ENCODE measurements around the gene TEPSIN. TPM values are rescaled to one million over a fixed set of nuclear protein-coding genes. Genes with fewer than 3 reads are reported as not detected.

The TEPSIN gene
- total RNA-seq, 1 donor from 2014 or later, result 35.4 TPM

GRCh38 chr17:81233811-81234505, 4.9 kb downstream of the TEPSIN start:
- intact Hi-C loops (cut with DNase I), result no loop called here
- TF ChIP-seq, protein P1, sequence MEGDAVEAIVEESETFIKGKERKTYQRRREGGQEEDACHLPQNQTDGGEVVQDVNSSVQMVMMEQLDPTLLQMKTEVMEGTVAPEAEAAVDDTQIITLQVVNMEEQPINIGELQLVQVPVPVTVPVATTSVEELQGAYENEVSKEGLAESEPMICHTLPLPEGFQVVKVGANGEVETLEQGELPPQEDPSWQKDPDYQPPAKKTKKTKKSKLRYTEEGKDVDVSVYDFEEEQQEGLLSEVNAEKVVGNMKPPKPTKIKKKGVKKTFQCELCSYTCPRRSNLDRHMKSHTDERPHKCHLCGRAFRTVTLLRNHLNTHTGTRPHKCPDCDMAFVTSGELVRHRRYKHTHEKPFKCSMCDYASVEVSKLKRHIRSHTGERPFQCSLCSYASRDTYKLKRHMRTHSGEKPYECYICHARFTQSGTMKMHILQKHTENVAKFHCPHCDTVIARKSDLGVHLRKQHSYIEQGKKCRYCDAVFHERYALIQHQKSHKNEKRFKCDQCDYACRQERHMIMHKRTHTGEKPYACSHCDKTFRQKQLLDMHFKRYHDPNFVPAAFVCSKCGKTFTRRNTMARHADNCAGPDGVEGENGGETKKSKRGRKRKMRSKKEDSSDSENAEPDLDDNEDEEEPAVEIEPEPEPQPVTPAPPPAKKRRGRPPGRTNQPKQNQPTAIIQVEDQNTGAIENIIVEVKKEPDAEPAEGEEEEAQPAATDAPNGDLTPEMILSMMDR (IDR thresholded peaks at IDR 0.05), result no peak
- no peak for TF ChIP-seq POLR2AphosphoS5 (IDR thresholded peaks at IDR 0.05; ENCODE audit: insufficient read depth in 1 of 2, low read depth in 1 of 2)
- TF ChIP-seq POLR2A (IDR thresholded peaks at IDR 0.05), result no peak
- H3K27me3 ChIP-seq, result no peaks in the 10 kb centered on the region
- H3K4me3 ChIP-seq, result no peak overlapping the region
- H3K36me3 ChIP-seq, result peaks cover 0 to 35% of the 10 kb centered on the region in 2 donors
- H3K9me3 ChIP-seq, result no peaks in the 10 kb centered on the region
- DNase-seq (ENCODE audit: extremely low spot score in 2 of 2), result no peak
- H3K4me1 ChIP-seq, result peaks cover 27% of the 10 kb centered on the region
- no peak overlapping the region for H3K27ac ChIP-seq

GRCh38 chr17:81233316-81233715, 5.5 kb downstream of the TEPSIN start:
- peaks cover 24% of the 10 kb centered on the region for H3K4me1 ChIP-seq
- H3K4me3 ChIP-seq, result no peak overlapping the region
- no peak overlapping the region for H3K27ac ChIP-seq
- H3K27me3 ChIP-seq, result no peaks in the 10 kb centered on the region
- DNase-seq (ENCODE audit: extremely low spot score in 2 of 2), result no peak
- peaks cover 0 to 41% of the 10 kb centered on the region in 2 donors for H3K36me3 ChIP-seq
- intact Hi-C loops (cut with DNase I), result no loop called here
- TF ChIP-seq POLR2A (IDR thresholded peaks at IDR 0.05) (no peak), POLR2AphosphoS5 (IDR thresholded peaks at IDR 0.05; ENCODE audit: insufficient read depth in 1 of 2, low read depth in 1 of 2) (no peak)
- TF ChIP-seq, protein P1 (IDR thresholded peaks at IDR 0.05), result no peak
- no peaks in the 10 kb centered on the region for H3K9me3 ChIP-seq

- Histone ChIP-seq H3K4me3 (no peak overlapping the region), H3K27ac (no peak overlapping the region), H3K27me3 (no peaks in the 10 kb centered on the region), H3K9me3 (no peaks in the 10 kb centered on the region), H3K4me1 (peaks cover 18% of the 10 kb centered on the region), H3K36me3 (peaks cover 0 to 42% of the 10 kb centered on the region in 2 donors)
- intact Hi-C loops (cut with DNase I), result no loop called here
- DNase-seq (ENCODE audit: extremely low spot score in 2 of 2), result no peak
- TF ChIP-seq, protein P1 (IDR thresholded peaks at IDR 0.05), result no peak
- TF ChIP-seq POLR2A (IDR thresholded peaks at IDR 0.05) (no peak), POLR2AphosphoS5 (IDR thresholded peaks at IDR 0.05; ENCODE audit: insufficient read depth in 1 of 2, low read depth in 1 of 2) (no peak)
Measured at GRCh38 chr17:81232616-81233241, 6.1 kb downstream of the TEPSIN start.

- no peak for DNase-seq (ENCODE audit: extremely low spot score in 2 of 2)
- Histone ChIP-seq H3K9me3 (no peaks in the 10 kb centered on the region), H3K27me3 (no peaks in the 10 kb centered on the region), H3K4me3 (no peak overlapping the region), H3K27ac (no peak overlapping the region), H3K36me3 (peaks cover 0 to 42% of the 10 kb centered on the region in 2 donors), H3K4me1 (peaks cover 11% of the 10 kb centered on the region)
- intact Hi-C loops (cut with DNase I), result no loop called here
- TF ChIP-seq, protein P1 (IDR thresholded peaks at IDR 0.05), result no peak
- no peak for TF ChIP-seq POLR2AphosphoS5 (IDR thresholded peaks at IDR 0.05; ENCODE audit: insufficient read depth in 1 of 2, low read depth in 1 of 2)
Measured at GRCh38 chr17:81231766-81232581, 6.9 kb downstream of the TEPSIN start.
